ENCODE measurements around the gene ARHGAP5.

Gene ARHGAP5

GRCh38 chr14:32078023-32078857 lies 1.1 kb downstream of the ARHGAP5 start:
- DNase-seq = peak; percentile 56

GRCh38 chr14:32078858-32079216 lies 1.7 kb downstream of the ARHGAP5 start:
- DNase-seq = no peak

- no peak for DNase-seq
Observed at GRCh38 chr14:32079264-32079663, 2.2 kb downstream of the ARHGAP5 start.

DNA sequence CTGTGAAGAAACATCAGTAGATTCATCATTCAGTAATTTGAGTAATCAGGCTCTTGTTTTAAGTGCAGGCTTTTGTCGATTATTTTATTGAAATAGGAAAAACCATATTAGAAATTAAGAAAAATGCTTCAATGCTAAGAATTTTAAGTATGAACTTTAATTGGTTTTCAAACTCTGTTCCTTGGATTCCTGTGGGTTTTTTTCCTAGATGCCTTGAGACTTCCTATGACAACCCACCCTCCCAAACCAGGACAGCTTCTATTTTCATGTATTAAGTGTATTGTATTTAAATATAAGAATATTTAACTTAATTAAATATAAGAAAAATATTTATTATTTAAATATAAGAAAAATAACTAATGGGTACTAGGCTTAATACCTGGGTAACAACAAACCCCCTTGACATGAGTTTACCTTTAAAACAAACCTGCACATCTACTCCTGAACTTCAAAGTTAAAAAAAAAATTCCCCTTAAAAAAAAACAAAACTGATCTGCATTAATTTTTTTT lies 3.0 kb downstream of the ARHGAP5 start:
- DNase-seq = no peak

DNA sequence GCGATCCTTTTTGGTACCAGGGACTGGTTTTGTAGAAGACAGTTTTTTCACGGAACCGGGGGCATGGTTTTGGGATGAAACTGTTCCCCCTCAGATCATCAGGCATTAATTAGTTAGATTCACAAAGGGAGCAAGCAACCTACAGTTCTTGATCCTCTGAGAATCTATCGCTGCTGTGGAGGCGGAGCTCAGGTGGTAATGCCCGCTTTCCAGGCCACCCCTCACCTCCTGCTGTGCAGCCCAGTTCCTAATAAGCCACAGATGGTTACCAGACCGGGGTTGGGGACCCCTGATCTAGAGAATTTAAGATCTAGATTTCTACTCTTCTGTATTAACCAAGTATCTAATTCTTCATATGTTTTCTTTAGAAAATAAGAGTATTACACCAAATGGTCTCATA lies 4.8 kb downstream of the ARHGAP5 start:
- DNase-seq = no peak

- DNase-seq = no peak
Observed at GRCh38 chr14:32083315-32083624, 6.2 kb downstream of the ARHGAP5 start.

DNA sequence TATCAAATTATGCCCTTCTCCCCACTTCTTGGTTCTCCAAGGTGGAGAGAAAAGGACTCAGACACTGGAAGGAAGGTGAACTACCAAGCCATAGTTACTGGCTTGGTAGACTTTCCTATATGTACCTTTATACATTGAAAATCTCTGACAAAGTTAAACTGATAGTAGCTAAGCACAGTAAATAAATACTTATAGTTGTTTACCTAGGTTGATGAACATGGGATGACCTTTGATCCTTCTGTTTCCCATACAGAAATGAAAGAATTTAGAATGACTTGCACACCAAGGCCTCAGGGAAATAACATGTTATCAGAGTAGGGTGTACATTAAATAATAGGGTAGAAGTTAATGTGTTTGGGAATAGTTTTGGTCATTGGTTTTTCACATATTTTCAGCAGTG lies 6.7 kb downstream of the ARHGAP5 start:
- no peak for DNase-seq

DNA sequence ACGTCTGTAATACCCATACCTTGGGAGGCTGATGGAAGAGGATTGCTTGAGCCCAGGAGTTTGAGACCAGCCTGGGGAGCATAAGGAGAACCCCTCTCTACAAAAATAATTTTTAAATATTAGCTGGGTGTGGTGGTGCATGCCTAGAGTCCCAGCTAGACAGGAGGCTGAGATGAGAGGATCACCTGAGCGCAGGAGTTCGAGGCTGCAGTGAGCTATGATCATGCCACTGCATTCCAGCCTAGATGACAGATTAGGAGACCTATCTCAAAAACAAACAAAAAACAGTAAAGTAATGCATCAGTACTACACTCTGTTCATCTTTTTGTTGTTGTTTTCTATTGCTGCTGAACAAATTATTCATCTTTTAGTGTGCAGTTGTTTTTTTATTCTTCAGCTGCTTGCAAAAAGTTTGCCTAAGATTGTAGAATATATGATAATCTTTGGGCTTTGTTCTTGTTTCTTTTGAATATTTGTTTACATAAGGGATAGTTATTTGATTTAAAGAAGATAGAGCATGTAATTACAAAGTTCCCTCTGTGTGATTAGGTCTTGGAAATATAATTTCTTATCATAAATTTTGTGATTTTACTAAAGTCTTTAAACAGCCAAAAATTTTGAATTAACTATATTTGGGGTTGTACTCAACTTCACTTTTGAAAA lies 8.2 kb downstream of the ARHGAP5 start:
- DNase-seq = no peak

DNA sequence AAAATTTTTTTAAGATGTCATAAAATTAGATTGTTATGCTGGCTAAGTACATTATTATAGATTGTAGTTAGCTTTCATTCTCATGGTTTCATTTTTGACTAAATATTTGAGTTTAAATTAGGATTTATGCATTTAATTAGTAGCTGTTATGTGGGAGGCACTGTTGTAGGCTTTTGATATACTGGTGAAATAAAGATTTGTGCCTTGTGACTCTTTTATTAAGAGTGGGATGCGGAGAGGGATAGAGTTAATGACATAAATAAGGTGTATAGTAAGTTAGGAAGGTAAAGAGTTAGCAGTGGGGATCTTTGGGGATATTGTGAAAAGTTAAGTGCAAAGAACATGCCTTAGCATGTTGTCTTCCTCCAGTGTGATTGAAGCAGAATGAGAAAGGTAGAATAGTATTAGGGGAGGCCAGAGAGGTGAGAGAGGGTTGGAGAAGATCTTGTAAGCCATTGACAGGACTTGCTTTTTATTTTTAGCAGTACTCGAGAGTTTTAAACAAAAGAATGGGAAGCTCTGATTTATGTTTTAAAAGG lies 8.8 kb downstream of the ARHGAP5 start:
- no peak for DNase-seq

DNA sequence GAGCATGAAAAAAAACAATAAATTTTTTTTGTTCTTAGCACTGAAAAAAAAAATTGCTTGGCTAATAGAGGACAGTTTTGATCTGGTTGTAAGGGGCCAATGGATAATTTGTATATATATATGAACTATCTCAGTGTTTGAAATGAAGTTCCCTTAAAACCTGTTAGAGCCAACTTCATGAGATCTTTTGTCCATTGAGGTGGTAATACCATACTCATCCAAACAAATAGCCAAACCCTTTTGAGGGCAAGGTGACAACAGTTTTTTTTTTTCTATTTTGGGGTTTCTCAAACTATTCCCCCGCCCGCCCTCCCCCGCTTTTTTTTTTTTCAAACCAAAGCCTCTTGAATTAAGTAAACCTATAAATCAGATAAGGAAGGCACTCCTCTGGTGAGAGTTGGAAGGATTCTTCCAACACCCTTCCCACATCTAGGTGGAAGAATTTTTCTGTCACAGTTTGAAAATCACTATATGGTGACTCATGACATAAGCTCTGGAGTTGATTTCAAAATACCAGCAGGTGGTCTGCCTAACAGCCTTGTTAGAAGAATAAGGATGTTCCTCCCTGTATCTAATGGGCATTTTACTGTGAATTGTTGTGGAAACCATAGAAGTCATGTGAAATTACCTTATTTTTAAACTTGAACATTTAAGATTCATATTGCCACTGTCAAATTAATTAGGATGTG lies 10.2 kb downstream of the ARHGAP5 start:
- no peak for DNase-seq

DNA sequence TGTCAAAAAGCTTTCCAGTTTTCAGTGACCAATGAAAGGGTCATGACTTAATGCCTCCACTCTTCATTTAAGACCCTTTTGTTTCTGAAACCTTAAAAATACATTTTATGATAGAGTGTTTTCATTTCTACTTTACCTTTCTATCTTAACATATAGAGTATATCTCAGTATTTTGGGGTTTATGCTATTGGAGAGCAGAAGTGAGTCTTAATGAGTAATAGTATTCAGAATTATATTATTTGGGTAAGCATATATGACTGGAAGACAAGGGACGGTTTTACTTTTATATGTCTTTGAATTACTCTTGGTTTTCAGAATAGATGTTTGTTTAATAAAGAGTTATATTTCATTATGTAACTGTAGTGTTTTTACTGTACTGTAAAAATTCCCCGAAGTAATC lies 10.8 kb downstream of the ARHGAP5 start:
- DNase-seq = no peak

DNA sequence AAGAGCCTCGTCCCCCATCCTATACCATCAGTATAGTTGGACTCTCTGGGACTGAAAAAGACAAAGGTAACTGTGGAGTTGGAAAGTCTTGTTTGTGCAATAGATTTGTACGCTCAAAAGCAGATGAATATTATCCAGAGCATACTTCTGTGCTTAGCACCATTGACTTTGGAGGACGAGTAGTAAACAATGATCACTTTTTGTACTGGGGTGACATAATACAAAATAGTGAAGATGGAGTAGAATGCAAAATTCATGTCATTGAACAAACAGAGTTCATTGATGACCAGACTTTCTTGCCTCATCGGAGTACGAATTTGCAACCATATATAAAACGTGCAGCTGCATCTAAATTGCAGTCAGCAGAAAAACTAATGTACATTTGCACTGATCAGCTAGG lies 13.6 kb downstream of the ARHGAP5 start:
- no peak for DNase-seq

- DNase-seq = no peak
Observed at GRCh38 chr14:32099473-32099872, 22.4 kb downstream of the ARHGAP5 start.

DNA sequence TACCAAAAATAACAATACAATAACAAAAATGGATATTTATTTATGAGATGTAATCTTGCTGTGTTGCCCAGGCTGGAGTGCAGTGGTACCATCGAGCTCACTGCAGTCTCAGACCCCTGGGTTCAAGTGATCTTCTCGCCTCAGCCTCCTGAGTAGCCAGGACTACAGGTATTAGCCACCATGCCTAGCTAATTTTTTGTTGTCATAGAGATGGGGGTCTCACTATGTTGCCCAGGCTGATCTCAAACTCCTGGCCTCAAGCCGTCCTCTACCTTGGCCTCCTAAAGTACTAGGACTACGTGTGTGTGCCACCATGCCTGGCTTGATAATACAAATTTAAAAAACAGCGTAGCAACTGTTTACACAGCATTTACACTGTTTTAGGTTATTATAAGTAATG lies 23.1 kb downstream of the ARHGAP5 start:
- DNase-seq = no peak

- no peak for DNase-seq
Observed at GRCh38 chr14:32102152-32102787, 25.2 kb downstream of the ARHGAP5 start.

- no peak for DNase-seq
Observed at GRCh38 chr14:32102968-32103367, 25.9 kb downstream of the ARHGAP5 start.

DNA sequence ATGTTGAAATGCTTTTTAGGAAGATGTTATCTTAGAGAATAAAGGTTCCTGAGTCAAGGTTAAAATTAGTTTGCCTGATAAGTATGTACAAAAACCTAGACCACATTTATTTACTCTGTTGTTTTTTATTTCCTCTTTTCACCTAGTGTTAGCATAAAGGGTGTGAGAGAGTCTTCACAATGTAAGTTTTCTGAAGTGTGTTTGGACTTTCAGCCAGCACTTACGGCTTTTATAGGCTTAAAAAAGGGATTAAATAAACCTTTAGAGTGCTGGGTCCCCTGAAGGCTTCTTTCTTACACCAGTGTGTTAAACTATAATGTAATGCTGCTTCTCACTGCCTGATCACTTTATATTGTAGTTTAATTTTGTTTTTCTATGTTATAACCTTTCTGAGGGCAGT lies 27.2 kb downstream of the ARHGAP5 start:
- DNase-seq = no peak

GRCh38 chr14:32104803-32105202 lies 27.7 kb downstream of the ARHGAP5 start:
- DNase-seq = no peak

DNA sequence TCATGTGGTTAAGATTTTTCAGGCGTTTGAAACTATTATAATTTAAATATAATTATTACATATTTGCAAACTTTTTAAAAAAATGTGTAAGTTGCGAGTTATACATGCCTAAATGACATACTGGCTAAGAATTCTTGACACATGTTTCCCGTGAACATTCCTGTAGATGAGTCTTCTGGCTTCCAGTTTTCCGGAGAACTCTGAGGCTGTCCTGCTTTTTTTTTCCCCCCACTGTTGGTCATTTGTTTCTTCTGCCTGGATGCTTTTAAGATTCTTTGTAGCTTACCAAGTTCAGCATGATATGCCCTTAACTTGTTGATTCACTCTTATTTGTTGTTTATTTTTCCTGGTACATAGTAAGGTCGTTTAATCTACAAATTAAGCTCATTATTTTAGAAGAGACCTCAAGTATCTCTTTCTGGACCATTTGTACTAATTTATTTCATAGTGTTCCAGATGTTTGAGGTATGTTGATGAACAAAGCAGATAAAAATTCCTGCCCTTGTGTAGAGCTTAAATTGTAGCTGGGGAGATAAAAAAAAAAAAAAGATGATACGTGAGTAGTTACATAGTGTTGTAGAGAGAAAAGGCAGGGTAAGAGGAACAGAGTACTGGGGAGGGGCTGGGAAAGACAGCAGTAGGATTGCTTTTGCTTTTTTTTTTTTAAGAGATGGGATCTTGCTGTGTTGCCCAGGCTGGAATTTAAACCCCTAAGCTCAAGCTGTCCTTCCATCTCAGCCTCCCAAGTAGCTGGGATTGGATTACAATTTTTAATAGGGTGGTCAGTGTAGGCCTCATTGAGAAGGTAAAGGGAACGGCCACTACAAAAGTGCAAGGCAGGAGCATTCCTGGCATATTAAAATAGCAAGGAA lies 32.8 kb downstream of the ARHGAP5 start:
- no peak for DNase-seq

DNA sequence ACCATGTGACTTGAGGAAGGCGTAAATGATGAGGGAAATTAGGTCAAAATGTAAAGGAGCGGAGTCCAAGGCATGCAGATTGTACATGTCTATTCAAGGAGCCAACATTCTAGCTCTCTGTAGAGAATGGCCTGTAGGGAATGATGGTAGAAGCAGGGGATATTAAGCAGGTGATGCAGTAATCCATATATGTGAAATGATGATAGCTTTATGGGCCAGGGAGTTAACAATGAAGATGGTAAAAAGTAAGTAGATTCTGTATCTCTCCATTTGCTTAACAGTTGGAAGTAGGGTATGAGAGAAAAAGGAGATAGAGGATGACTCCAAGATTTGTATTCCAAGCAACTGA lies 33.4 kb downstream of the ARHGAP5 start:
- no peak for DNase-seq

DNA sequence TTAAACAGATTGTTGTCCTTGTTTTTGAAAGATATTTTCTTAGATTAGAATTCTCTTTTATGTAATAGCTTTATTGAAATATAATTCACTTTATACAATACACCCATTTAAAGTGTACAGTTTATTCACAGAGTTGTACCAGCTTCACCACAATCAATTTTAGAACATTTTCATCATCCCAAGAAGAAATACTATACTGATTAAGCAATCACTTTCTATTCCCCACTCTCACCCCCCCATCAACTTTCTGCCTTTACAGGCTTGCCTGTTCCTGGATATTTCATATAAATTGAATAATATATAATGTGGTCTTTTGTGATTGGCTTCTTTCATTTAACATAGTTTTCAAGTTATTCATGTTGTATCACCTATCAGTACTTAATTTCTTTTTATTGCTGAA lies 44.4 kb downstream of the ARHGAP5 start:
- DNase-seq = no peak

GRCh38 chr14:32121948-32122347 lies 44.8 kb downstream of the ARHGAP5 start:
- no peak for DNase-seq
